Stimulated activated naive CD8-positive, alpha-beta T cell treated with anti-CD3 and anti-CD28 coated beads, Interleukin-15, Interleukin-2, amounts not matched to agents 100 ng/mL and 50 ng/mL, for 24 hours (primary cell): ENCODE data around the gene ZFAND2A.
A peak's percentile ranks its signal among the peaks of the same experiment; 100 is the strongest.
"Not testable (repeated sequence)": the region's sequence is repeated elsewhere in the genome, so short reads cannot be mapped to it uniquely, and the experiment has no call there.

Experiments used
- H3K27ac Mint-ChIP-seq: one replicate; pipeline ENCODE4 v1.8.0; 2021; ENCODE audit warnings: mild to moderate bottlenecking, mixed read lengths
- H3K27me3 Mint-ChIP-seq: one replicate; pipeline ENCODE4 v1.8.0; 2021; ENCODE audit warnings: mixed read lengths
- H3K36me3 Mint-ChIP-seq: one replicate; pipeline ENCODE4 v1.8.0; 2021; ENCODE audit warnings: low read depth, mixed read lengths
- H3K4me1 Mint-ChIP-seq: one replicate; pipeline ENCODE4 v1.8.0; 2021; ENCODE audit warnings: low read depth, mixed read lengths
- H3K4me3 Mint-ChIP-seq: one replicate; pipeline ENCODE4 v1.8.0; 2021; ENCODE audit warnings: mild to moderate bottlenecking, mixed read lengths
- H3K9me3 Mint-ChIP-seq: one replicate; pipeline ENCODE4 v1.8.0; 2021; ENCODE audit warnings: mixed read lengths

The ZFAND2A gene, protein sequence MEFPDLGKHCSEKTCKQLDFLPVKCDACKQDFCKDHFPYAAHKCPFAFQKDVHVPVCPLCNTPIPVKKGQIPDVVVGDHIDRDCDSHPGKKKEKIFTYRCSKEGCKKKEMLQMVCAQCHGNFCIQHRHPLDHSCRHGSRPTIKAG

DNA sequence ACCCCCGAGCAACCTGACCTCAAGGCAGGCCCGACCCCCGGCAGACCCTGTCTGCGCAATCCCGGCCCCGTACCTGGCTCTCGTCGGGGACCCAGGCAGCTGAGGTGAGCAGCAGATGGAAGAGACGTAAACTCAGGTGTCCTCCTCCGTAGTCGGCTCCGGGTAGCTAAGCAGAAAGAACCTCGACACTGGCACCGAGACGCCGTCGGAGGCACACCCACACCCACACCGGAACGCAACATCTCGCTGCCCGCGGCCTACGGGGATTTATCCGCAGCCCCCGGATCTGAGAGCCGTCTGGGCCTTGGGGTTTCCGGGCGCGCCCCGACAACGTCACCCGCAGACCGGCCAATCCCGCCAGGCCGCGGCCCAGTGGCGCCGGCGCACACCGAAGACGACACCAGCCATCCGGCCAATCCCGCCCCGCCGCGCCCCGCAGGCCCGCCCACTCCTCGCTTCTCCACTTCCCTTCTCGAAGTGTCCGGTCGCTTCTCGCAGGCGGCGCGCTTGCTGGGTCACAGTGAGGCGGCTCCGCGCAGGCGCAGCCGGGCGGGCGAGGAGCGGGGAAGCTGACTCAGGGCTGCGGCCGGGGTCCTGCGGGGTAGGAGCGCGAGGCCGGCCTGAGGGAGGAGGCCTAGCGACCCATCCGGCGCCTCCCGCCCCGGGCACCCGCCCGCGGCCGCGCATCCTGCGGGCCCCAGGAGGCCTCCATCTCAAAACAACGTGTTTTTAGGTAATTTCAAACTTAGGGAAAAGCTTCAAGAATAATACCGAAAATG is at the start of gene ZFAND2A:
Gene ZFAND2A (minus strand): TSS at position 306 of the 779 bp plus-strand sequence. CDS start 1,984 bp downstream, outside the sequence.
- Mint-ChIP-seq H3K27ac (peak within 1 kb of the TSS; percentile 98), H3K4me3 (peak within 1 kb of the TSS; percentile 92), H3K9me3 (no peaks in the 10 kb centered on the region), H3K4me1 (peaks cover 29% of the 10 kb centered on the region), H3K36me3 (peaks cover 22% of the 10 kb centered on the region), H3K27me3 (no peaks in the 10 kb centered on the region)

GRCh38 chr7:1209097-1209496 is 49.1 kb upstream of the ZFAND2A start:
- Mint-ChIP-seq H3K36me3 (no peaks in the 10 kb centered on the region), H3K27ac (no peak overlapping the region), H3K27me3 (peaks cover 42% of the 10 kb centered on the region), H3K9me3 (no peaks in the 10 kb centered on the region), H3K4me1 (no peaks in the 10 kb centered on the region), H3K4me3 (no peak overlapping the region)

DNA sequence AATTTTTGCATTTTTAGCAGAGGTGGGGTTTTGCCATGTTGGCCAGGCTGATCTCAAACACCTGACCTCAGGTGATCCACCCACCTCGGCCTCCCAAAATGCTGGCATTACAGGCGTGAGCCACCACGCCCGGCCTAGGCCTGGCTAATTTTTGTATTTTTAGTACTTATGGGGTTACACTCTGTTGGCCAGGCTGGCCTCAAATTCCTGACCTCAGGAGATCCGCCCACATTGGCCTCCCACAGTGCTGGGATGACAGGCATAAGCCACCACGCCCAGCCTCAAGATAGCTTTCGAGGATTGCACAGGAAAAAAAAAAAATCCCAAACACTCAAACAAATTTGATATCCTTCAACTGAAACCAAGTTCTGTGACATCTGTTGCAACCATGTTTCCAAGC is 45.7 kb upstream of the ZFAND2A start:
- not testable (repeated sequence) for H3K36me3 Mint-ChIP-seq, H3K27ac Mint-ChIP-seq, H3K4me3 Mint-ChIP-seq, H3K4me1 Mint-ChIP-seq, H3K9me3 Mint-ChIP-seq
- H3K27me3 Mint-ChIP-seq: peaks cover 26% of the 10 kb centered on the region

GRCh38 chr7:1204460-1205140 is 44.6 kb upstream of the ZFAND2A start:
- Mint-ChIP-seq H3K9me3 (no peaks in the 10 kb centered on the region), H3K27me3 (peaks cover 21% of the 10 kb centered on the region), H3K27ac (no peak overlapping the region), H3K4me1 (no peaks in the 10 kb centered on the region), H3K36me3 (no peaks in the 10 kb centered on the region), H3K4me3 (no peak overlapping the region)

GRCh38 chr7:1202914-1203313 is 42.9 kb upstream of the ZFAND2A start:
- H3K27ac Mint-ChIP-seq, H3K9me3 Mint-ChIP-seq, H3K36me3 Mint-ChIP-seq, H3K4me1 Mint-ChIP-seq, H3K4me3 Mint-ChIP-seq: not testable (repeated sequence)
- H3K27me3 Mint-ChIP-seq: peaks cover 13% of the 10 kb centered on the region

- no peaks in the 10 kb centered on the region for H3K36me3 Mint-ChIP-seq
- H3K4me3 Mint-ChIP-seq: no peak overlapping the region
- no peaks in the 10 kb centered on the region for H3K9me3 Mint-ChIP-seq
- no peaks in the 10 kb centered on the region for H3K4me1 Mint-ChIP-seq
- H3K27me3 Mint-ChIP-seq: peaks cover 10% of the 10 kb centered on the region
- H3K27ac Mint-ChIP-seq: no peak overlapping the region
Measured at GRCh38 chr7:1201916-1202315, 41.9 kb upstream of the ZFAND2A start.

DNA sequence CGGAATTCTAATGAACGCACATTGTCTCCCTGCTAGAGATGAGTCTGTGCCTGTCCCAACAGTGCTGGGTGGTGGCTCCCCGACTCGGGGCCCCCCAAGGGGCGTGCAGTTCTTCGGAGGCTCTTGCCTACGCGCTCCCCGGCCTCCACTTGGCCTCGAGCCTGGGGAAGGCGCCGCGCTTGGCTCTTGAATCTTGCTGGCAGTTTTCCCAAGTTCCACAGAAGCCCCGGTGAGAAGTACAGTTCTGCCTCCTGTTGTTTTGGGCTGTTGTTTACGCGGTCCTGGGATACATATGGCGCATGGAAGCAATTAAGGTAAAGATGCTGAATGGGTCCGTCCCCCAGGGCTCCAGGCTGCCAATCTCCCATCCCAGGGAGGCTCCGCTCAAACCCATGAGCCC is 40.0 kb upstream of the ZFAND2A start:
- H3K4me1 Mint-ChIP-seq: no peaks in the 10 kb centered on the region
- no peak overlapping the region for H3K27ac Mint-ChIP-seq
- peaks cover 11% of the 10 kb centered on the region for H3K27me3 Mint-ChIP-seq
- H3K36me3 Mint-ChIP-seq: no peaks in the 10 kb centered on the region
- no peaks in the 10 kb centered on the region for H3K9me3 Mint-ChIP-seq
- no peak overlapping the region for H3K4me3 Mint-ChIP-seq

DNA sequence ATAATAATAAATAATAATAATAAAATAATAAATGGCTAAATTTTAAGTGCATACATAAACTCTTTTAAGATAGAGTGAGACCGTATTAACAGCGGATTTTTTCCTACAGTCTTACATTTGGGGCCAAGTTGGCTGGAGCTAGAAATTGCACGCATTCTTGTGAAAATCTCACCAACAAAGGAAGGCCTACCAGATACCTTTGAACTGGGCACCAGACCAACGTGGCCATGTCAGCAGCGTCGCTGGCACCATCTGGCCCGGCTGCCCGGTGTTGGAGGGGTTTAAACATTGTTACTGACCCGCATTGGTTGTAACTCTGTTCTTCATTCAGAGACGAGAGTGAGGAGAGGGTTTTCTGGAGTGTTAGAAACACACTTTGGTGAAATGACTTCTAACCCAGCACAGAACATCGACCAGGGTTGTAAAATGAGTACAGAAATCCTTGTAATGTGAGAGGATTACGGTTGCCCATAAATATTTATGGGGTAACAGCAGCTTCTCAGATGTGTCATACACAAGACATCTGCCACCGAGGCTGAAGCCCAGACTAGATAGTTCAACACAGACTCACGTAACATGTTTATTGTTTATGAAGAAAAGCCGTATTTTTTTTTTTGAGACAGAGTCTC is 38.1 kb upstream of the ZFAND2A start:
- Mint-ChIP-seq H3K27ac (no peak overlapping the region), H3K4me3 (no peak overlapping the region), H3K9me3 (no peaks in the 10 kb centered on the region), H3K27me3 (peaks cover 13% of the 10 kb centered on the region), H3K4me1 (no peaks in the 10 kb centered on the region), H3K36me3 (no peaks in the 10 kb centered on the region)

GRCh38 chr7:1196950-1197349 is 37.0 kb upstream of the ZFAND2A start:
- H3K27ac Mint-ChIP-seq: no peak overlapping the region
- no peak overlapping the region for H3K4me3 Mint-ChIP-seq
- H3K9me3 Mint-ChIP-seq: no peaks in the 10 kb centered on the region
- H3K4me1 Mint-ChIP-seq: peaks cover 6% of the 10 kb centered on the region
- H3K27me3 Mint-ChIP-seq: peaks cover 11% of the 10 kb centered on the region
- H3K36me3 Mint-ChIP-seq: no peaks in the 10 kb centered on the region

DNA sequence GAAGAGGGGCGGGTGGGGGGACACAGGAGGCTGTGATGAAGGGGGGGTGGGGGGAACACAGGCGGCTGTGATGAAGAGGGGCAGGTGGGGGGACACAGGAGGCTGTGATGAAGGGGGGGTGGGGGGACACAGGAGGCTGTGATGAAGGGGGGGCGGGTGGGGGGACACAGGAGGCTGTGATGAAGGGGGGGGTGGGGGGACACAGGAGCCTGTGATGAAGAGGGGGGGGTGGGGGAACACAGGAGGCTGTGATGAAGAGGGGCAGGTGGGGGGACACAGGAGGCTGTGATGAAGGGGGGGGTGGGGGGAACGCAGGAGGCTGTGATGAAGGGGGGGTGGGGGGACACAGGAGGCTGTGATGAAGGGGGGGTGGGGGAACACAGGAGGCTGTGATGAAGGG is 36.4 kb upstream of the ZFAND2A start:
- H3K27me3 Mint-ChIP-seq: peaks cover 11% of the 10 kb centered on the region
- H3K9me3 Mint-ChIP-seq, H3K36me3 Mint-ChIP-seq, H3K4me3 Mint-ChIP-seq, H3K27ac Mint-ChIP-seq: not testable (repeated sequence)
- peaks cover 11% of the 10 kb centered on the region for H3K4me1 Mint-ChIP-seq

GRCh38 chr7:1193593-1194424 is 33.8 kb upstream of the ZFAND2A start:
- Mint-ChIP-seq H3K4me1 (peaks cover 17% of the 10 kb centered on the region), H3K27me3 (peaks cover 7% of the 10 kb centered on the region), H3K9me3 (no peaks in the 10 kb centered on the region), H3K4me3 (no peak overlapping the region), H3K36me3 (no peaks in the 10 kb centered on the region), H3K27ac (no peak overlapping the region)

GRCh38 chr7:1192171-1192676 is 32.2 kb upstream of the ZFAND2A start:
- Mint-ChIP-seq H3K4me1 (peaks cover 17% of the 10 kb centered on the region), H3K27ac (peak overlapping the region; percentile 87), H3K9me3 (no peaks in the 10 kb centered on the region), H3K36me3 (no peaks in the 10 kb centered on the region), H3K4me3 (peak overlapping the region; percentile 66), H3K27me3 (peaks cover 8% of the 10 kb centered on the region)

DNA sequence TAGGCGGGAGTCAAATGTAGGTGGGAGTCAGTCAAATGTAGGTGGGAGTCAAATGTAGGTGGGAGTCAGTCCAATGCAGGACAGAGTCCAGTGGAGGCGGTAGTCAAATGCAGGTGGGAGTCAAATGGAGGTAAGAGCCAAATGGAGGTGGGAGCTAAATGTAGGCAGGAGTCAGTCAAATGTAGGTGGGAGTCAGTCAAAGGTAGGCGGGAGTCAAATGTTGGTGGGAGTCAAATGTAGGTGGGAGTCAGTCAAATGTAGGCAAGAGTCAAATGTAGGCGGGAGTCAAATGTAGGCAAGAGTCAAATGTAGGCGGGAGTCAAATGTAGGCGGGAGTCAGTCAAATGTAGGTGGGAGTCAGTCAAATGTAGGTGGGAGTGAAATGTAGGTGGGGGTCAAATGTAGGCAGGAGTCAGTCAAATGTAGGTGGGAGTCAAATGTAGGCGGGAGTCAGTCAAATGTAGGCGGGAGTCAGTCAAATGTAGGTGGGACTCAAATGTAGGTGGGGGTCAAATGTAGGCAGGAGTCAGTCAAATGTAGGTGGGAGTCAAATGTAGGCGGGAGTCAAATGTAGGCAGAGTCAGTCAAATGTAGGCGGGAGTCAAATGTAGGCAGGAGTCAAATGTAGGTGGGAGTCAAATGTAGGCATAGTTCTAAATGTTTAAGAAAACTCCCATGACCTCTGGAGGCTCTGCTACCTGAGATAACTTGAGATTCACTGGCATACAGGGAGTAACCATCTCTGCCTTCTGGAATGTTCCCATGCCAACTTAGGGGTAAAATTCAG is 30.2 kb upstream of the ZFAND2A start:
- H3K27me3 Mint-ChIP-seq: peaks cover 15% of the 10 kb centered on the region
- no peak overlapping the region for H3K4me3 Mint-ChIP-seq
- H3K27ac Mint-ChIP-seq: no peak overlapping the region
- peaks cover 17% of the 10 kb centered on the region for H3K4me1 Mint-ChIP-seq
- no peaks in the 10 kb centered on the region for H3K9me3 Mint-ChIP-seq
- no peaks in the 10 kb centered on the region for H3K36me3 Mint-ChIP-seq
